HG03025 (cell line): ENCODE data around the gene TMEM258.

Source experiments
- ATAC-seq: cut with Tn5 transposase; IDR thresholded peaks from one replicate; pipeline ENCODE4 v1.9.1; 2021; ENCODE audit warnings: mild to moderate bottlenecking, moderate library complexity; ENCODE audit not compliant: unreplicated experiment, low FRiP score

TMEM258 gene

DNA sequence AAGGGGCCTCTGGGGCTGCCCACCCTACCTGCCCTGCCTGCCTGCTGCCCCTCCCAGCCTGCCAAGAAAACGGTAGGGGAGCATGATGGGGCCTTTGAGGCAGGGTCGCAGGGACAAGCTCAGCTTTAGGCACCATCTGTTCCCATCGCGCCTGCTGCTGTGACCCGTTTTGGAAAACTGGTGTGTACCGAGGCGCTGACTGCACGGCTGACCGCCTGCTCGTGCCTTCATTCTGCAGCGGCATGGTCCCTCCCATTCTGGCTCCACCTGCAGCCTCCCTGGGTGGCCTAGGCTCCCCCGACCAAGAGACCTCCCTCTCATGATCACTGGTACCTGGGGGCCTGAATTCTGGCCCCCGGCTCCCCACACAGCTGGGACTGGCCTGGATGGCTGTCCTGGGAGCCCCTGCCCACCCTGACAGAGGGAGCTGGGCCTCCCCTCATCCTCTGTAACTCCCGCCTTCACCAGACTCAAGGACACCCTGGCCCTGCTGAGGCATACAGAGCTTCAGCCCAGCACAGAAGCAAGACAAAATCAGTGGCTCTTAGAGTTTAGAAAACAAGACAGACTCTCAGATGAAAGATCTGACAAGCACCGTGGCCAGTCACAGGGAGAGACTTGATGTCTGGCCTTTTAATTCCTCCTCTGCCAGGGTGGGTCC is 46.5 kb downstream of the TMEM258 start:
- ATAC-seq = no peak

- ATAC-seq = no peak
Measured at GRCh38 chr11:61744609-61745156, 47.7 kb downstream of the TMEM258 start.

- ATAC-seq = no peak
Measured at GRCh38 chr11:61744181-61744580, 48.2 kb downstream of the TMEM258 start.

- ATAC-seq = no peak
Measured at GRCh38 chr11:61743486-61744095, 48.8 kb downstream of the TMEM258 start.

GRCh38 chr11:61742391-61742790 is 50.0 kb downstream of the TMEM258 start:
- ATAC-seq = no peak

DNA sequence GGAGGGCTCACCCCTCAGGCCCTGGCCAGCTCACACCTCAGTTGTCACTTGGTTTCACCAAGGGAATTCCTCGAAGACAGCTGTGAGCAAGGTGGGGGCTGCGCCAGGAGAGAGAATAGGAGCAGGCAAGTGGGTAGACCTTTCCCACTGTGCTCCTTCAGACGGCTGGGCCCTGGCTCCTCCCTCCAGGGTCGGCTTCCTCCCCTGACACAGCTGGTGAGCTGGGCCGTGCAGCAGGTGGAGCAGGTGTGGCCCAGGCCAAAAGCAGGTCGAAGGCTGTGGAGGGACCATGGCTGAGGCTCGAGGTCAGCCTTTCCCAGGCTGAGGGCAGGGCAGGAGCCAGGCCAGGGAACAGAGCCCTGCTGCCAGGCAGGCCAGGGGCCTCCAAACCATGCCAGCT is 52.4 kb downstream of the TMEM258 start:
- ATAC-seq = no peak

DNA sequence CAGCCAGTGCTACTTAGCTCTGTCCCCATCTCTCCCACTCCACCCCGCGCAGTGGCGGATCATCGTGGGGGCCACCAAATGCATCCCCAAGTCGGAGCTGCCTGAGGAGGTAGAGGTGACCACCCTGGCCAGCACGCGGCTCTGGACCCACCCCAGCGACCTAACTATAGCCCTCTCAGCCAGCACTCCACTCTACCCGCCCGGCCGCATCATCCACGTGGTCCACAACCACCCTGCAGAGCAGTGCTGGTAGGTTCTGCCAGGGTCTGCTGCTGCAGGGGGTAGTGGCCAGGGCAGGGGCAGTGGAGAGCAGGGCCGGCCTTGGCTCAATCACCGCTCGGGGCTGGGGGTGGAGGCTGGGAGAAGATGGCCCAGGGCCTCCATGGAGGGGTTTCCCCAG is 53.0 kb downstream of the TMEM258 start:
- ATAC-seq = no peak
